ENCODE data around the gene FAF1. TPM values are rescaled to one million over a fixed set of nuclear protein-coding genes. Genes with fewer than 3 reads are reported as not detected.

Gene FAF1
- total and polyA plus RNA-seq, 9 of the 15 experiments (the other 6 are each of a cell fraction or from before 2014, with no cell fraction given): 48.7 to 225 (median 118) TPM

- Histone ChIP-seq H3K9ac (ENCODE audit: insufficient read depth in 1 of 2, low read depth in 2 of 2, low read length in 2 of 2) (no peak overlapping the region), H3K4me1 (replicated peaks in 1 of 2; ENCODE audit: control insufficient read depth in 2 of 2, insufficient read depth in 2 of 2, low read length in 2 of 2) (peaks cover 0 to 3% of the 10 kb centered on the region in 2 experiments; a peak in 1 of 5 replicates), H3K36me3 (ENCODE audit: control insufficient read depth, insufficient read depth, low read length) (peaks cover 29% of the 10 kb centered on the region; the same call in 1 of the 3 replicates), H3K9me3 (replicated peaks; ENCODE audit: control insufficient read depth, insufficient read depth, low read depth, low read length) (no peaks in the 10 kb centered on the region), H3K9me1 (ENCODE audit: control insufficient read depth, insufficient read depth, low read length) (no peaks in the 10 kb centered on the region), H3K79me2 (ENCODE audit: control insufficient read depth, insufficient read depth, low read length) (peaks cover 93% of the 10 kb centered on the region), H3K27me3 (ENCODE audit: control insufficient read depth in 2 of 2, insufficient read depth in 2 of 2, low read length in 2 of 2) (no peaks in the 10 kb centered on the region), H3K4me2 (ENCODE audit: insufficient read depth, low read length) (no peak overlapping the region), H4K20me1 (replicated peaks; ENCODE audit: control insufficient read depth, insufficient read depth, low read length) (no peaks in the 10 kb centered on the region), H3K4me3 (no peak overlapping the region), H2AFZ (ENCODE audit: low read depth, low read length) (no peak overlapping the region), H3K27ac (ENCODE audit: extremely low read depth, low read depth, low read length) (no peak overlapping the region; the same call in 2 of the 3 replicates)
- 43% methylated on average over 6 of the region's 6 CpGs for WGBS (ENCODE audit: insufficient coverage, low coverage, missing lambda C conversion rate)
- peak in 1 of 4 experiments; percentile 39 for DNase-seq (ENCODE audit: extremely low read depth in 1 of 4, low spot score in 3 of 4)
- BruUV-seq (replicated peaks): no TSS peak
- ChIA-PET CTCF (ENCODE audit: low intra/inter-chr PET ratio) (no interaction called here), POLR2A (interaction anchor here (1.0 to 1.5 kb wide), 2 partner anchors 10 to 11 kb away, joined by 3 read pairs; no protein-coding TSS in a partner anchor)
- in situ Hi-C loops (cut with MboI) (no loop called here), intact Hi-C loops (cut with micrococcal nuclease) (no loop called here)
- ATAC-seq: peak; percentile 19; the same call in 1 of the 3 replicates
- FAIRE-seq: no peak
- TF ChIP-seq MECOM (CRISPR knock-in tag; IDR thresholded peaks at IDR 0.05) (no peak), ZNF584 (CRISPR knock-in tag; IDR thresholded peaks at IDR 0.05; ENCODE audit: low read depth) (no peak), CTBP1 (IDR thresholded peaks at IDR 0.05; ENCODE audit: borderline replicate concordance) (peak; percentile 71; the same call in 1 of the 2 replicates), USF2 (CRISPR knock-in tag; IDR thresholded peaks at IDR 0.05) (no peak), TFAP4 (CRISPR knock-in tag; IDR thresholded peaks at IDR 0.05; ENCODE audit: borderline replicate concordance) (no peak), NFXL1 (CRISPR knock-in tag; IDR thresholded peaks at IDR 0.05) (no peak), CCNT2 (IDR thresholded peaks at IDR 0.05; ENCODE audit: borderline replicate concordance, extremely low read depth, insufficient read length, low read depth, low read length) (no peak), ZNF165 (CRISPR knock-in tag; IDR thresholded peaks at IDR 0.05; ENCODE audit: borderline replicate concordance) (no peak), RB1 (IDR thresholded peaks at IDR 0.05; ENCODE audit: low read depth) (no peak), NEUROD1 (IDR thresholded peaks at IDR 0.05; ENCODE audit: borderline replicate concordance, low read depth, low read length, partially characterized antibody) (no peak), MED1 (CRISPR knock-in tag; IDR thresholded peaks at IDR 0.05; ENCODE audit: borderline replicate concordance) (no peak), KDM1A (IDR thresholded peaks at IDR 0.05) (peak; percentile 21 to 54; a peak in 2 of 4 replicates), BHLHE40 (IDR thresholded peaks at IDR 0.05; ENCODE audit: low read length) (peak; percentile 34; the same call in 1 of the 2 replicates), NFRKB (IDR thresholded peaks at IDR 0.05; ENCODE audit: low read depth) (no peak), HOXB6 (CRISPR knock-in tag; IDR thresholded peaks at IDR 0.05; ENCODE audit: borderline replicate concordance) (no peak), RBM34 (IDR thresholded peaks at IDR 0.05; ENCODE audit: borderline replicate concordance, insufficient read depth, low read length) (no peak)
- TF ChIP-seq, protein P1, sequence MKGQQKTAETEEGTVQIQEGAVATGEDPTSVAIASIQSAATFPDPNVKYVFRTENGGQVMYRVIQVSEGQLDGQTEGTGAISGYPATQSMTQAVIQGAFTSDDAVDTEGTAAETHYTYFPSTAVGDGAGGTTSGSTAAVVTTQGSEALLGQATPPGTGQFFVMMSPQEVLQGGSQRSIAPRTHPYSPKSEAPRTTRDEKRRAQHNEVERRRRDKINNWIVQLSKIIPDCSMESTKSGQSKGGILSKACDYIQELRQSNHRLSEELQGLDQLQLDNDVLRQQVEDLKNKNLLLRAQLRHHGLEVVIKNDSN (CRISPR knock-in tag; IDR thresholded peaks at IDR 0.05): no peak
- TF ChIP-seq, protein P2, sequence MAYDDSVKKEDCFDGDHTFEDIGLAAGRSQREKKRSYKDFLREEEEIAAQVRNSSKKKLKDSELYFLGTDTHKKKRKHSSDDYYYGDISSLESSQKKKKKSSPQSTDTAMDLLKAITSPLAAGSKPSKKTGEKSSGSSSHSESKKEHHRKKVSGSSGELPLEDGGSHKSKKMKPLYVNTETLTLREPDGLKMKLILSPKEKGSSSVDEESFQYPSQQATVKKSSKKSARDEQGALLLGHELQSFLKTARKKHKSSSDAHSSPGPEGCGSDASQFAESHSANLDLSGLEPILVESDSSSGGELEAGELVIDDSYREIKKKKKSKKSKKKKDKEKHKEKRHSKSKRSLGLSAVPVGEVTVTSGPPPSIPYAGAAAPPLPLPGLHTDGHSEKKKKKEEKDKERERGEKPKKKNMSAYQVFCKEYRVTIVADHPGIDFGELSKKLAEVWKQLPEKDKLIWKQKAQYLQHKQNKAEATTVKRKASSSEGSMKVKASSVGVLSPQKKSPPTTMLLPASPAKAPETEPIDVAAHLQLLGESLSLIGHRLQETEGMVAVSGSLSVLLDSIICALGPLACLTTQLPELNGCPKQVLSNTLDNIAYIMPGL (CRISPR knock-in tag; IDR thresholded peaks at IDR 0.05): no peak
Observed at GRCh38 chr1:50930965-50931737, 28.9 kb downstream of the FAF1 start.

Data from K562 (cell line).